Tibial artery (tissue), 4 donors: Measurements from ENCODE around the gene TPH2.

Experiments
- DNase-seq, 2 donors: peaks; one replicate each; pipeline ENCODE4 v3.0.0-alpha.2; 2019
- H3K27ac ChIP-seq, 2 donors: fragments of 200-600 bp; sonication (generic) in 1 of 2; 1 replicate in 1 of 2; 2 replicates in 1 of 2; pipeline ENCODE4 v1.5.1; 2018 to 2019; ENCODE audit warnings: mild to moderate bottlenecking in 1 of 2
- H3K27me3 ChIP-seq, 2 donors: fragments of 200-600 bp; sonication (generic) in 1 of 2; one replicate each; pipeline versions ENCODE4 v1.5.1 to v1.6.0; 2016 to 2019
- H3K36me3 ChIP-seq, 3 donors: fragments of 200-600 bp; sonication (generic) in 2 of 3; one replicate each; pipeline ENCODE4 v1.5.1; 2016 to 2019; ENCODE audit warnings: mild to moderate bottlenecking in 2 of 3
- H3K4me1 ChIP-seq, 4 donors: fragments of 200-600 bp; sonication (generic) in 2 of 4; 1 replicate in 3 of 4; 2 replicates in 1 of 4; pipeline ENCODE4 v1.5.1; 2016 to 2019
- H3K4me3 ChIP-seq, 2 donors: fragments of 200-600 bp; sonication (generic) in 1 of 2; 1 replicate in 1 of 2; 2 replicates in 1 of 2; pipeline ENCODE4 v1.5.1; 2018 to 2019; ENCODE audit warnings: mild to moderate bottlenecking in 2 of 2
- H3K9me3 ChIP-seq, 3 donors: fragments of 200-600 bp; sonication (generic) in 1 of 3; one replicate each; pipeline ENCODE4 v1.5.1; 2016 to 2019
- intact Hi-C: fragments of 100-400 bp; cut with DNase I; formaldehyde crosslinking; loops from one replicate; pipeline ENCODE4 v1.15.0; 2023; ENCODE audit warnings: low total_unique reads
- TF ChIP-seq, protein P1 (sequence below), 2 experiments: fragments of 200-600 bp in 1 of 2; fragments of 450-650 bp in 1 of 2; IDR thresholded peaks; one replicate each; pipeline ENCODE4 v1.5.1; 2017 to 2019; ENCODE audit warnings: antibody characterized with exemption in 2 of 2, mild to moderate bottlenecking in 1 of 2, moderate library complexity in 1 of 2

TPH2 gene

DNA sequence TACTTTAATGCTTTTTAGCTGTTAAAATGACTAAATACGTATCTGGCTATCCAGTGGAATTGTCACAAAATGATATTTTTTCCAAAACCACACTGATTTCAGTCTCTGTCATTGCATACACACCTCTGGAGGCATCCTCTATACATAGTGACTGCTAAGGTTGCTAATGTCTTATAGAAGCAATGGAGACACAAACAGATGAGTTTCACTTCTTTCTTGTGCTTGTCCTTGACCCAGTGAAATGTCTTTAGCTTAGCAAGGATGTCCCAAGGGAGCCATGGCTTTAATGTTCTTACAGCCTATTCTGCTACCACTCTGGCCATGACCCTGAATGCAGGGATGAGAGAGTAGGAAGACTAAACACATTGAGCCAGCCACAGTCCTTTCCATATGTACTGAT is 90.3 kb downstream of the TPH2 start:
- no peak overlapping the region for H3K27ac ChIP-seq
- intact Hi-C loops = no loop called here
- TF ChIP-seq, protein P1, sequence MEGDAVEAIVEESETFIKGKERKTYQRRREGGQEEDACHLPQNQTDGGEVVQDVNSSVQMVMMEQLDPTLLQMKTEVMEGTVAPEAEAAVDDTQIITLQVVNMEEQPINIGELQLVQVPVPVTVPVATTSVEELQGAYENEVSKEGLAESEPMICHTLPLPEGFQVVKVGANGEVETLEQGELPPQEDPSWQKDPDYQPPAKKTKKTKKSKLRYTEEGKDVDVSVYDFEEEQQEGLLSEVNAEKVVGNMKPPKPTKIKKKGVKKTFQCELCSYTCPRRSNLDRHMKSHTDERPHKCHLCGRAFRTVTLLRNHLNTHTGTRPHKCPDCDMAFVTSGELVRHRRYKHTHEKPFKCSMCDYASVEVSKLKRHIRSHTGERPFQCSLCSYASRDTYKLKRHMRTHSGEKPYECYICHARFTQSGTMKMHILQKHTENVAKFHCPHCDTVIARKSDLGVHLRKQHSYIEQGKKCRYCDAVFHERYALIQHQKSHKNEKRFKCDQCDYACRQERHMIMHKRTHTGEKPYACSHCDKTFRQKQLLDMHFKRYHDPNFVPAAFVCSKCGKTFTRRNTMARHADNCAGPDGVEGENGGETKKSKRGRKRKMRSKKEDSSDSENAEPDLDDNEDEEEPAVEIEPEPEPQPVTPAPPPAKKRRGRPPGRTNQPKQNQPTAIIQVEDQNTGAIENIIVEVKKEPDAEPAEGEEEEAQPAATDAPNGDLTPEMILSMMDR (IDR thresholded peaks at IDR 0.05) = no peak
- no peak for DNase-seq
- no peak overlapping the region for H3K4me3 ChIP-seq
- H3K9me3 ChIP-seq = no peaks in the 10 kb centered on the region
- no peaks in the 10 kb centered on the region for H3K36me3 ChIP-seq
- H3K4me1 ChIP-seq = no peaks in the 10 kb centered on the region
- H3K27me3 ChIP-seq = no peaks in the 10 kb centered on the region

DNA sequence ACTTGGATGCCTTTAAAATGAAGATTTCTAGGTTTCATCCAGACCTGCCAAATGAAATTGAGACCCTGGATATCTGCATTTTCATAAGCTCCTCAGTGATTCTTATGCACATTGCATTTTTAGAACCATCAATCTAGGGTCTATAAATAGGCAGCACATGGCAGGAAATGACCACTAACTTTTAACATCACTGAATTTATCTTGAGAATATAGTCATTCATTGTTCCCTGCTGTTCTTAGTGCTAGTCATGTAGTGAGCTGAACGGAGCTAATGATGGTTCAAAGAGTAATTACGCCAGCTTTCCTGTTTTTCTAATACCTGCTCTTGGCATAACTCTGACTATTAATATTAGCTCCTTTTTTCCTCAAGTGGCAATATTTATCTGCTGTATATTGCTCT is 91.6 kb downstream of the TPH2 start:
- Histone ChIP-seq H3K27me3 (no peaks in the 10 kb centered on the region), H3K4me1 (no peaks in the 10 kb centered on the region), H3K4me3 (no peak overlapping the region), H3K36me3 (no peaks in the 10 kb centered on the region), H3K27ac (no peak overlapping the region), H3K9me3 (no peaks in the 10 kb centered on the region)
- TF ChIP-seq, protein P1 (IDR thresholded peaks at IDR 0.05) = no peak
- no peak for DNase-seq
- intact Hi-C loops = no loop called here

DNA sequence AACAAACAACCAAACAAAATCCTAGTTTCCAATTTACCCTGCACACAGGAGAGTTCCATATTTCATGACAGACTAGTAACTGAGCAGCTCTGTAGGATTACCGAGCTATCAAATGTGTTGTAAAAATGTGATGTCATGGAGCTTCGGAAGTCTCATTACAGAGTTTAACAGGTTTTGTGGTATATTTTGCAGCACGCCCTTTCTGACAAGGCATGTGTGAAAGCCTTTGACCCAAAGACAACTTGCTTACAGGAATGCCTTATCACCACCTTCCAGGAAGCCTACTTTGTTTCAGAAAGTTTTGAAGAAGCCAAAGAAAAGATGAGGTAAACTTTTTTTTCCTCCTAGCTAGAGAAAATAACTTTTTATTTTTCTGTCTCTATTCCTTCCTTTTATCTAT is 92.4 kb downstream of the TPH2 start:
- H3K4me3 ChIP-seq = no peak overlapping the region
- intact Hi-C loops = no loop called here
- no peak overlapping the region for H3K27ac ChIP-seq
- TF ChIP-seq, protein P1 (IDR thresholded peaks at IDR 0.05) = no peak
- no peaks in the 10 kb centered on the region for H3K9me3 ChIP-seq
- H3K4me1 ChIP-seq = no peaks in the 10 kb centered on the region
- no peaks in the 10 kb centered on the region for H3K36me3 ChIP-seq
- no peaks in the 10 kb centered on the region for H3K27me3 ChIP-seq
- no peak for DNase-seq

DNA sequence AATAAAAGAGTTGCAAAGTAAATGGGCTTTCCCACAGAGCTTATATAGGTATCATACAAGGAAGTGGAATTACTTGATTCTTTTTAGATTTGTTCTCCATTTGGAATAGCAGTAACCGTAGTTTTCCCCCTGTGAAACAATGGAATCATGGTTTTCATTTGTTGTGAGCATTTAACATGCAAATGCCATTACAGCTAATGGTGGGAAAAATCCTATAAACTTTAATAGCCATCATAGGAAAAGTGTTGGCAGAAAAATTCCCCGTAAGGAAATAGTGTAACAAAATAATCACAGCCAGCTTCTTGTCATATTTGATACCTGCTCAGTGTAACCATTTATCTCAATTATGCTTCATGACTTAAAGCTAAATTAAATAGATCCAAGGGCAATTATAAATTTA is 95.3 kb downstream of the TPH2 start:
- no peaks in the 10 kb centered on the region for H3K4me1 ChIP-seq
- H3K36me3 ChIP-seq = no peaks in the 10 kb centered on the region
- intact Hi-C loops = no loop called here
- no peak overlapping the region for H3K4me3 ChIP-seq
- no peaks in the 10 kb centered on the region for H3K27me3 ChIP-seq
- DNase-seq = no peak
- TF ChIP-seq, protein P1 (IDR thresholded peaks at IDR 0.05) = no peak
- no peak overlapping the region for H3K27ac ChIP-seq
- H3K9me3 ChIP-seq = no peaks in the 10 kb centered on the region

DNA sequence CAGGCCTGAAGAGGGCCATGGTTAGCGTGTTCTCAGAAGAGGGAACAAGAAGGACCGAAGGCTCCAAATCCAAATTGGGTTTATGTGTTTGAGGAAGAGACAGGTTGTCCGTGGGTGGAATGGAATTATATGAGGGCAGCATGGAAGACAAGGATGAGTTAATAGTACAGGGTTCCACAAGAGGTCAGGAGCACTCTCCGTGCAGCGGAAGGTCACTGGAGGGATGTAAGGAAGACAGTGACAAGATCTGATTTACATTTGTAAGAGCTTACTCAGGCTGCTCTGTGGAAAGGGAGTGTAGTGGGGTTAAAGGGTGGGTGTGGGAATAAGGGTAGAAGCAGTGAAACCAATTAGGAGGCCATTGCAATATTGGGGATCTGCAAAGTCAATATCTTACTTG is 97.0 kb downstream of the TPH2 start:
- intact Hi-C loops = no loop called here
- no peak for DNase-seq
- TF ChIP-seq, protein P1 (IDR thresholded peaks at IDR 0.05) = no peak

DNA sequence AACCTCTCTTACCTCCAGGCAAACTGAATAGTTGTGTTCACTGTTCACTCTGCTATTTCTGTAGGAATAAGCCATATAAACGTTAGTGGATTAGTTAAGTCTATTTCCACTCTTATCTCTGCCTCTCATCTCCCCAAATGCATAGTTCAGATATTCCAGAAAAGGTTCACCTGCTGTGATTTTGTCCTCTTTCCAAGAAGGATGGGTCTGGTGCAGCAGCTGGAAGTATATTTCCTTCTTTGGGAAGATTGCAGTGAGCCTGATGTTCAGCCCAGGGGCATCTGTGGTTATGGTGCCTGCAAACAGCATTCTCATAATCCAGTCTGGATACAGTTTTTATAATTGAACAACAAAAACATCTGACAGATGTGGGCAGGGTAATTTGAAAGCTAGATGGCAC is 97.7 kb downstream of the TPH2 start:
- Histone ChIP-seq H3K27me3 (no peaks in the 10 kb centered on the region), H3K9me3 (no peaks in the 10 kb centered on the region), H3K36me3 (no peaks in the 10 kb centered on the region), H3K4me3 (no peak overlapping the region), H3K4me1 (no peaks in the 10 kb centered on the region), H3K27ac (no peak overlapping the region)
- no peak for DNase-seq
- TF ChIP-seq, protein P1 (IDR thresholded peaks at IDR 0.05) = no peak
- intact Hi-C loops = no loop called here

More for the DNA sequence above, 97.0 kb downstream of the TPH2 start:
- no peaks in the 10 kb centered on the region for H3K36me3 ChIP-seq
- no peak overlapping the region for H3K27ac ChIP-seq
- H3K4me3 ChIP-seq = no peak overlapping the region
- H3K9me3 ChIP-seq = no peaks in the 10 kb centered on the region
- no peaks in the 10 kb centered on the region for H3K27me3 ChIP-seq
- no peaks in the 10 kb centered on the region for H3K4me1 ChIP-seq
